HepG2 (cell line): Measurements from ENCODE around the gene DNAJC28. TPM values are rescaled to one million over a fixed set of nuclear protein-coding genes. Genes with fewer than 3 reads are reported as not detected.

ENCODE experiments used
- ASH2L ChIP-seq: fragments of 300-600, 200-600 bp; sonication (generic); IDR thresholded peaks from 2 replicates; pipeline ENCODE4 v1.7.0; 2017; ENCODE audit warnings: low read depth, mild to moderate bottlenecking, moderate library complexity, mixed read lengths, low read length; ENCODE audit not compliant: insufficient read length
- CCAR2 ChIP-seq: fragments of 200-400 bp; formaldehyde crosslinking; optimal IDR thresholded peaks from 2 replicates; pipeline ENCODE3; 2018; ENCODE audit warnings: low read depth, mild to moderate bottlenecking, low read length, moderate library complexity
- GATA4 ChIP-seq: sonication (generic); IDR thresholded peaks from 2 replicates; pipeline ENCODE4 v1.6.1; 2016; ENCODE audit warnings: antibody characterized with exemption, low read depth, borderline replicate concordance
- HNF1A ChIP-seq, 2 experiments: sonication (generic) in 1 of 2; formaldehyde crosslinking in 1 of 2; IDR thresholded peaks; 2 replicates each; pipeline versions ENCODE4 v1.4.0 to v1.6.1; 2016 to 2020; ENCODE audit warnings: borderline replicate concordance in 1 of 2, low read depth in 1 of 2, mild to moderate bottlenecking in 1 of 2, missing genetic modification reagents in 1 of 2
- KDM3A ChIP-seq: IDR thresholded peaks from 2 replicates; pipeline ENCODE4 v1.6.1; 2018; ENCODE audit warnings: low read depth, missing compliant biosample characterization
- KLF13 ChIP-seq: sonication (generic); formaldehyde crosslinking; IDR thresholded peaks from 2 replicates; pipeline ENCODE4 v1.4.0; 2020; ENCODE audit warnings: mild to moderate bottlenecking, missing genetic modification reagents
- MBNL3 ChIP-seq: fragments of 250-450 bp; sonication (Bioruptor Pico); conservative IDR thresholded peaks from 2 replicates; pipeline ENCODE4 v1.8.0; 2022; ENCODE audit warnings: mild to moderate bottlenecking, inconsistent platforms
- MIER3 ChIP-seq: IDR thresholded peaks from 2 replicates; pipeline ENCODE4 v1.6.1; 2016; ENCODE audit warnings: missing compliant biosample characterization, borderline replicate concordance
- MXD4 ChIP-seq: IDR thresholded peaks from 2 replicates; pipeline ENCODE4 v1.6.1; 2016; ENCODE audit warnings: mild to moderate bottlenecking, missing biosample characterization, missing genetic modification reagents
- NR3C1 ChIP-seq: sonication (generic); formaldehyde crosslinking; IDR thresholded peaks from 2 replicates; pipeline ENCODE4 v1.4.0; 2020; ENCODE audit warnings: missing genetic modification reagents
- PHB2 ChIP-seq: fragments of 450-650 bp; IDR thresholded peaks from 2 replicates; pipeline ENCODE4 v1.6.1; 2018; ENCODE audit not compliant: partially characterized antibody
- PLSCR1 ChIP-seq: sonication (generic); formaldehyde crosslinking; IDR thresholded peaks from 2 replicates; pipeline ENCODE4 v1.5.0; 2020; ENCODE audit warnings: missing genetic modification reagents, mild to moderate bottlenecking, borderline replicate concordance
- ZFP36 ChIP-seq: fragments of 150-350 bp; IDR thresholded peaks from 2 replicates; pipeline ENCODE4 v1.6.1; 2018; ENCODE audit warnings: borderline replicate concordance, low read length, low read depth; ENCODE audit not compliant: partially characterized antibody
- ZNF33B ChIP-seq: sonication (generic); formaldehyde crosslinking; IDR thresholded peaks from 2 replicates; pipeline ENCODE4 v1.5.1; 2020; ENCODE audit warnings: mild to moderate bottlenecking, missing genetic modification reagents
- ZNF44 ChIP-seq: sonication (generic); formaldehyde crosslinking; IDR thresholded peaks from 2 replicates; pipeline ENCODE4 v1.5.1; 2020; ENCODE audit warnings: mild to moderate bottlenecking, missing genetic modification reagents
- ZNF512B ChIP-seq: sonication (generic); formaldehyde crosslinking; IDR thresholded peaks from 2 replicates; pipeline ENCODE4 v1.5.1; 2020; ENCODE audit warnings: missing genetic modification reagents, mild to moderate bottlenecking, borderline replicate concordance
- ZNF740 ChIP-seq: sonication (generic); formaldehyde crosslinking; IDR thresholded peaks from 2 replicates; pipeline ENCODE4 v1.4.0; 2020; ENCODE audit warnings: missing genetic modification reagents
- ZNF800 ChIP-seq: sonication (generic); formaldehyde crosslinking; IDR thresholded peaks from 2 replicates; pipeline ENCODE4 v1.4.0; 2020; ENCODE audit warnings: missing genetic modification reagents
- ZNF883 ChIP-seq: sonication (generic); formaldehyde crosslinking; IDR thresholded peaks from 2 replicates; pipeline ENCODE4 v1.5.1; 2020; ENCODE audit warnings: mild to moderate bottlenecking, missing genetic modification reagents; ENCODE audit errors: not compliant biosample characterization
- polyA plus RNA-seq, 8 experiments: library from polyadenylated mRNA; depleted of rRNA in 3 of 8; stranded (reverse) in 7 of 8; unstranded in 1 of 8; fragments of >200 nt; fragmentation: Illumina TruSeq in 4 of 8; extraction: Trizol in 4 of 8; gene quantifications; 2 replicates each; pipeline versions ENCODE4 v1.2.1 to v1.2.3, GENCODE V29; 2011 to 2016; ENCODE audit warnings: low read depth in 4 of 8, missing spikeins in 1 of 8, mixed read lengths in 1 of 8; ENCODE audit not compliant: insufficient read depth in 1 of 8
- total RNA-seq, 5 experiments: library from RNA; depleted of rRNA; stranded (reverse); fragments of >200 nt; fragmentation: Illumina TruSeq; extraction: Trizol; gene quantifications; 2 replicates each; pipeline ENCODE4 v1.2.3, GENCODE V29; 2016; ENCODE audit warnings: low read depth in 1 of 5

The DNAJC28 gene
- total and polyA plus RNA-seq, 2 of the 13 experiments (the other 11 are each of a cell fraction or from before 2014, with no cell fraction given): 1.5 to 3.3 TPM

- no peak for TF ChIP-seq PHB2
- no peak for TF ChIP-seq PLSCR1
- no peak for TF ChIP-seq ZFP36
- no peak for TF ChIP-seq NR3C1 (CRISPR knock-in tag)
- TF ChIP-seq KDM3A (CRISPR knock-in tag): no peak
- TF ChIP-seq ZNF33B: no peak
- no peak for TF ChIP-seq GATA4
- TF ChIP-seq KLF13: no peak
- no peak for TF ChIP-seq ZNF740 (CRISPR knock-in tag)
- TF ChIP-seq ZNF512B: no peak
- TF ChIP-seq MXD4: no peak
- TF ChIP-seq ZNF800: 0 out of 2 replicates have a peak, but pooled peaks have one; percentile 6
- no peak for TF ChIP-seq HNF1A (IDR thresholded peaks at IDR 0.05; ENCODE audit: low read depth)
- TF ChIP-seq HNF1A (CRISPR knock-in tag; IDR thresholded peaks at IDR 0.05; ENCODE audit: borderline replicate concordance): no peak
- TF ChIP-seq ZNF44 (CRISPR knock-in tag): no peak
- TF ChIP-seq ASH2L: peak; percentile 83
- no peak for TF ChIP-seq MBNL3 (CRISPR knock-in tag)
- TF ChIP-seq MIER3 (CRISPR knock-in tag): no peak
- TF ChIP-seq ZNF883 (CRISPR knock-in tag): no peak
- no peak for TF ChIP-seq CCAR2
Measured at GRCh38 chr21:33478935-33479678, 12.4 kb downstream of the DNAJC28 start (continued).
